Measurements from ENCODE around the gene EAPP. TPM values are rescaled to one million over a fixed set of nuclear protein-coding genes. Genes with fewer than 3 reads are reported as not detected.

Gene EAPP
- total RNA-seq (10 to 100 TPM; 11.4 to 28.5 (median 19.4) TPM), polyA plus RNA-seq (10 to 100 TPM; 19.8 to 22.2 TPM)
- long read RNA-seq, donor 1, transcript EAPP-201 (6 exons, 1,321 nt): major isoform, 13 of 17 reads
- long read RNA-seq, donor 1, partial matches to known transcripts: 2 of 17 reads
- long read RNA-seq, donor 1, other reads (novel, unspliced or antisense): 1 of 17 reads
- long read RNA-seq, donor 2, transcript EAPP-201 (6 exons, 1,321 nt): major isoform, 16 of 21 reads
- long read RNA-seq, donor 2, partial matches to known transcripts: 1 of 21 reads
- long read RNA-seq, donor 2, other reads (novel, unspliced or antisense): 4 of 21 reads
- long read RNA-seq, donor 3, transcript EAPP-201 (6 exons, 1,321 nt): major isoform, 5 of 10 reads
- long read RNA-seq, donor 3, partial matches to known transcripts: 4 of 10 reads
- long read RNA-seq, donor 3, other reads (novel, unspliced or antisense): 1 of 10 reads

GRCh38 chr14:34539407-34540180 lies at the start of gene EAPP:
TSS of gene EAPP (minus strand) at chr14:34539701. CDS start at chr14:34539628, 73 bp downstream.
- peak within 1 kb of the TSS; percentile 73 to 96 (median 88) for H3K27ac ChIP-seq
- peak within 1 kb of the TSS; percentile 63 to 99 (median 82) for H3K4me3 ChIP-seq
- intact Hi-C loops (cut with DNase I): loop anchor here in 4 of 10 donors (5.0 to 10.0 kb wide), 4 partner anchors 72 to 207 kb away; partner anchors contain the start of gene SPTSSA (in 3 of the 4)
- no peaks in the 10 kb centered on the region for H3K9me3 ChIP-seq
- peak; percentile 97 to 99 (median 98) for DNase-seq
- no peaks in the 10 kb centered on the region for H3K27me3 ChIP-seq
- ATAC-seq: peak; percentile 99
- TF ChIP-seq CTCF (IDR thresholded peaks at IDR 0.05) (peak in 2 of 12 donors; percentile 17 to 20), POLR2A (IDR thresholded peaks at IDR 0.05) (peak; percentile 44 to 93)
- WGBS, 4 donors: 2 to 6% (median 3%) methylated on average over 36 to 59 of the region's 59 CpGs
- peaks cover 0 to 26% (median 19%) of the 10 kb centered on the region in 12 donors for H3K4me1 ChIP-seq
- peaks cover 0 to 32% (median 21%) of the 10 kb centered on the region in 9 donors for H3K36me3 ChIP-seq

GRCh38 chr14:34583525-34583924 lies 44.0 kb upstream of the EAPP start:
- no peak for ATAC-seq
- Histone ChIP-seq H3K4me1 (no peaks in the 10 kb centered on the region), H3K27me3 (no peaks in the 10 kb centered on the region), H3K27ac (no peak overlapping the region), H3K4me3 (no peak overlapping the region), H3K9me3 (no peaks in the 10 kb centered on the region), H3K36me3 (peaks cover 0 to 100% (median 96%) of the 10 kb centered on the region in 9 donors)
- DNase-seq: no peak
- 88 to 92% (median 88%) methylated on average over 6 of the region's 6 CpGs for WGBS, 4 donors
- TF ChIP-seq POLR2A (IDR thresholded peaks at IDR 0.05) (no peak), CTCF (IDR thresholded peaks at IDR 0.05) (no peak)
- intact Hi-C loops (cut with DNase I): no loop called here

GRCh38 chr14:34582117-34582680 lies 42.7 kb upstream of the EAPP start:
- no peak overlapping the region for H3K4me3 ChIP-seq
- WGBS, 4 donors: 96 to 97% (median 97%) methylated on average over 9 to 11 of the region's 11 CpGs
- H3K4me1 ChIP-seq: no peaks in the 10 kb centered on the region
- no peak for ATAC-seq
- TF ChIP-seq CTCF (IDR thresholded peaks at IDR 0.05): no peak
- no peak for TF ChIP-seq POLR2A (IDR thresholded peaks at IDR 0.05)
- peaks cover 0 to 100% (median 97%) of the 10 kb centered on the region in 9 donors for H3K36me3 ChIP-seq
- DNase-seq: no peak
- no peak overlapping the region for H3K27ac ChIP-seq
- H3K27me3 ChIP-seq: no peaks in the 10 kb centered on the region
- intact Hi-C loops (cut with DNase I): no loop called here
- H3K9me3 ChIP-seq: no peaks in the 10 kb centered on the region

All from heart left ventricle (tissue), 16 donors.